ENCODE measurements around the gene ITPRIP.

ITPRIP gene

GRCh38 chr10:104317726-104318299 is 20.5 kb downstream of the ITPRIP start:
- peaks cover 3% of the 10 kb centered on the region for H3K79me2 ChIP-seq (ENCODE audit: control insufficient read depth, insufficient read depth, low read length, poor library complexity)
- peaks cover 3% of the 10 kb centered on the region for H3K9me3 ChIP-seq (ENCODE audit: insufficient read depth, low read depth, low read length)
- H3K36me3 ChIP-seq (ENCODE audit: control insufficient read depth in 1 of 2, insufficient read depth in 2 of 2, low read length in 2 of 2), result peaks cover 36 to 40% of the 10 kb centered on the region in 2 experiments
- H3K27me3 ChIP-seq (ENCODE audit: insufficient read depth, low read length), result no peaks in the 10 kb centered on the region
- H4K91ac ChIP-seq (ENCODE audit: low read depth, low read length), result no peak overlapping the region
- no peak overlapping the region for H3K4me2 ChIP-seq (ENCODE audit: low read length)
- no peak overlapping the region for H2BK5ac ChIP-seq (ENCODE audit: low read depth, low read length, poor library complexity)
- no peak overlapping the region for H3K18ac ChIP-seq (ENCODE audit: low read length)
- no peak overlapping the region for H4K8ac ChIP-seq (ENCODE audit: low read depth, low read length)
- WGBS (ENCODE audit: extremely low coverage, insufficient coverage, insufficient read length), result no CpG with 5 or more reads among the region's 7 CpGs
- no peak overlapping the region for H3K4me3 ChIP-seq (ENCODE audit: low read depth, low read length)
- H3K4ac ChIP-seq (ENCODE audit: low read depth, low read length), result no peak overlapping the region
- no peak overlapping the region for H2BK120ac ChIP-seq (ENCODE audit: insufficient read depth, low read length, poor library complexity)
- no peak overlapping the region for H2BK12ac ChIP-seq (ENCODE audit: low read length)
- H3K14ac ChIP-seq (ENCODE audit: low read length), result no peak overlapping the region
- no peak overlapping the region for H2AK5ac ChIP-seq (ENCODE audit: low read length)
- H4K12ac ChIP-seq (ENCODE audit: low read depth, low read length), result no peak overlapping the region
- no peak overlapping the region for H3K9ac ChIP-seq (ENCODE audit: low read length)
- peaks cover 5 to 17% of the 10 kb centered on the region in 2 experiments for H3K4me1 ChIP-seq (ENCODE audit: control insufficient read depth in 1 of 2, insufficient read depth in 2 of 2, low read length in 2 of 2)
- H3K23ac ChIP-seq (ENCODE audit: low read length), result no peak overlapping the region
- no peak overlapping the region for H3K27ac ChIP-seq (ENCODE audit: low read depth, low read length)
- no peak overlapping the region for H2AFZ ChIP-seq (ENCODE audit: insufficient read depth, low read length, poor library complexity)
- no peaks in the 10 kb centered on the region for H3K79me1 ChIP-seq (ENCODE audit: low read length)
- DNase-seq, result peak; percentile 36 to 64

DNA sequence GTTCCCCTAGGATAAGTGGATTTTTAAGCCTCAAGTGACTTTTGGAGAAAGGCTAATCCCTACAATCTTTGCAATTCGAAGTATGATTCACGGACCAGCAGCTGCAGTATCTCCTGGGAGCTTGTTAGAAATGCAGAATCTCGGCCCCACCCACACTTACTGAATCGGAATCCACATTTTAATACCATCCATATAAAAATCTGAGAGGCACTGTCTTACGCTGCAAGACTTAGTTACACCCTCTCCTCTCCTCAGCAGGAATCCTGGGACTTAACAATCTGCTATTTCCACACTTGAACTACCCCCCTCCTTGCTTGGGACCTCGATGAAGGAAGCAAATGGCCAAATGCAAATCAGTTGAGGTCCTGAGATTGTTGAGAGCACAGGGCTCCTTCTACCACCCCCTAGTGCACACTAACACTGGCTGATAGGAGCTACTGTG is 21.0 kb downstream of the ITPRIP start:
- Histone ChIP-seq H3K9ac (ENCODE audit: low read length) (no peak overlapping the region), H2AK5ac (ENCODE audit: low read length) (no peak overlapping the region), H3K79me1 (ENCODE audit: low read length) (no peaks in the 10 kb centered on the region), H3K4me3 (ENCODE audit: low read depth, low read length) (no peak overlapping the region), H3K36me3 (ENCODE audit: control insufficient read depth in 1 of 2, insufficient read depth in 2 of 2, low read length in 2 of 2) (peaks cover 41 to 46% of the 10 kb centered on the region in 2 experiments), H4K8ac (ENCODE audit: low read depth, low read length) (no peak overlapping the region), H3K4ac (ENCODE audit: low read depth, low read length) (no peak overlapping the region), H2BK5ac (ENCODE audit: low read depth, low read length, poor library complexity) (no peak overlapping the region), H2BK120ac (ENCODE audit: insufficient read depth, low read length, poor library complexity) (no peak overlapping the region), H3K23ac (ENCODE audit: low read length) (no peak overlapping the region), H2AFZ (ENCODE audit: insufficient read depth, low read length, poor library complexity) (no peak overlapping the region), H3K14ac (ENCODE audit: low read length) (no peak overlapping the region), H3K18ac (ENCODE audit: low read length) (no peak overlapping the region), H4K12ac (ENCODE audit: low read depth, low read length) (no peak overlapping the region), H4K91ac (ENCODE audit: low read depth, low read length) (no peak overlapping the region), H3K27me3 (ENCODE audit: insufficient read depth, low read length) (no peaks in the 10 kb centered on the region), H2BK12ac (ENCODE audit: low read length) (no peak overlapping the region), H3K79me2 (ENCODE audit: control insufficient read depth, insufficient read depth, low read length, poor library complexity) (peaks cover 3% of the 10 kb centered on the region), H3K27ac (ENCODE audit: low read depth, low read length) (no peak overlapping the region), H3K9me3 (ENCODE audit: insufficient read depth, low read depth, low read length) (peaks cover 3% of the 10 kb centered on the region), H3K4me2 (ENCODE audit: low read length) (no peak overlapping the region), H3K4me1 (ENCODE audit: control insufficient read depth in 1 of 2, insufficient read depth in 2 of 2, low read length in 2 of 2) (peaks cover 5 to 17% of the 10 kb centered on the region in 2 experiments)
- DNase-seq, result peak; percentile 70 to 81
- no CpG with 5 or more reads among the region's 6 CpGs for WGBS (ENCODE audit: extremely low coverage, insufficient coverage, insufficient read length)

GRCh38 chr10:104316321-104317099 is 21.8 kb downstream of the ITPRIP start:
- DNase-seq, result no peak
- H3K4me3 ChIP-seq (ENCODE audit: low read depth, low read length), result no peak overlapping the region
- peaks cover 3% of the 10 kb centered on the region for H3K9me3 ChIP-seq (ENCODE audit: insufficient read depth, low read depth, low read length)
- H3K79me2 ChIP-seq (ENCODE audit: control insufficient read depth, insufficient read depth, low read length, poor library complexity), result no peaks in the 10 kb centered on the region
- no peak overlapping the region for H3K18ac ChIP-seq (ENCODE audit: low read length)
- no peak overlapping the region for H4K8ac ChIP-seq (ENCODE audit: low read depth, low read length)
- peaks cover 5 to 15% of the 10 kb centered on the region in 2 experiments for H3K4me1 ChIP-seq (ENCODE audit: control insufficient read depth in 1 of 2, insufficient read depth in 2 of 2, low read length in 2 of 2)
- H4K91ac ChIP-seq (ENCODE audit: low read depth, low read length), result no peak overlapping the region
- no peak overlapping the region for H4K12ac ChIP-seq (ENCODE audit: low read depth, low read length)
- no peak overlapping the region for H3K4me2 ChIP-seq (ENCODE audit: low read length)
- no peak overlapping the region for H3K23ac ChIP-seq (ENCODE audit: low read length)
- H2BK12ac ChIP-seq (ENCODE audit: low read length), result no peak overlapping the region
- no peak overlapping the region for H2BK120ac ChIP-seq (ENCODE audit: insufficient read depth, low read length, poor library complexity)
- H3K27me3 ChIP-seq (ENCODE audit: insufficient read depth, low read length), result no peaks in the 10 kb centered on the region
- H3K9ac ChIP-seq (ENCODE audit: low read length), result no peak overlapping the region
- H3K4ac ChIP-seq (ENCODE audit: low read depth, low read length), result no peak overlapping the region
- WGBS (ENCODE audit: extremely low coverage, insufficient coverage, insufficient read length), result no CpG with 5 or more reads among the region's 9 CpGs
- no peak overlapping the region for H3K14ac ChIP-seq (ENCODE audit: low read length)
- no peak overlapping the region for H3K27ac ChIP-seq (ENCODE audit: low read depth, low read length)
- H2BK5ac ChIP-seq (ENCODE audit: low read depth, low read length, poor library complexity), result no peak overlapping the region
- H3K79me1 ChIP-seq (ENCODE audit: low read length), result no peaks in the 10 kb centered on the region
- no peak overlapping the region for H2AK5ac ChIP-seq (ENCODE audit: low read length)
- H3K36me3 ChIP-seq (ENCODE audit: control insufficient read depth in 1 of 2, insufficient read depth in 2 of 2, low read length in 2 of 2), result peaks cover 43 to 44% of the 10 kb centered on the region in 2 experiments
- no peak overlapping the region for H2AFZ ChIP-seq (ENCODE audit: insufficient read depth, low read length, poor library complexity)

- Histone ChIP-seq H4K8ac (ENCODE audit: low read depth, low read length) (no peak overlapping the region), H4K91ac (ENCODE audit: low read depth, low read length) (no peak overlapping the region), H3K27ac (ENCODE audit: low read depth, low read length) (no peak overlapping the region), H2BK12ac (ENCODE audit: low read length) (no peak overlapping the region), H3K9me3 (ENCODE audit: insufficient read depth, low read depth, low read length) (peaks cover 3% of the 10 kb centered on the region), H3K9ac (ENCODE audit: low read length) (no peak overlapping the region), H3K18ac (ENCODE audit: low read length) (peak overlapping the region; percentile 21), H3K14ac (ENCODE audit: low read length) (no peak overlapping the region), H3K36me3 (ENCODE audit: control insufficient read depth in 1 of 2, insufficient read depth in 2 of 2, low read length in 2 of 2) (peaks cover 50 to 51% of the 10 kb centered on the region in 2 experiments), H2AK5ac (ENCODE audit: low read length) (no peak overlapping the region), H3K23ac (ENCODE audit: low read length) (no peak overlapping the region), H3K4me3 (ENCODE audit: low read depth, low read length) (no peak overlapping the region), H3K4ac (ENCODE audit: low read depth, low read length) (no peak overlapping the region), H3K79me1 (ENCODE audit: low read length) (no peaks in the 10 kb centered on the region), H2BK120ac (ENCODE audit: insufficient read depth, low read length, poor library complexity) (no peak overlapping the region), H4K12ac (ENCODE audit: low read depth, low read length) (no peak overlapping the region), H3K27me3 (ENCODE audit: insufficient read depth, low read length) (no peaks in the 10 kb centered on the region), H3K4me1 (ENCODE audit: control insufficient read depth in 1 of 2, insufficient read depth in 2 of 2, low read length in 2 of 2) (peaks cover 5 to 15% of the 10 kb centered on the region in 2 experiments), H3K79me2 (ENCODE audit: control insufficient read depth, insufficient read depth, low read length, poor library complexity) (no peaks in the 10 kb centered on the region), H2BK5ac (ENCODE audit: low read depth, low read length, poor library complexity) (no peak overlapping the region), H2AFZ (ENCODE audit: insufficient read depth, low read length, poor library complexity) (no peak overlapping the region), H3K4me2 (ENCODE audit: low read length) (no peak overlapping the region)
- no CpG with 5 or more reads among the region's 22 CpGs for WGBS (ENCODE audit: extremely low coverage, insufficient coverage, insufficient read length)
- no peak for DNase-seq
Observed at GRCh38 chr10:104315486-104315921, 22.8 kb downstream of the ITPRIP start.

All from trophoblast cell (in vitro differentiated cells and primary cell).